SW 1271 (cell line): ENCODE data around the gene RCCD1.
A peak's percentile ranks its signal among the peaks of the same experiment; 100 is the strongest.

Source experiments
- DNase-seq, 2 experiments: peaks; one replicate each; lab custom pipeline; 2025; lab: John Stamatoyannopoulos, UW

Gene RCCD1

GRCh38 chr15:90942354-90943120 lies 12.1 kb upstream of the RCCD1 start:
- DNase-seq = no peak

DNA sequence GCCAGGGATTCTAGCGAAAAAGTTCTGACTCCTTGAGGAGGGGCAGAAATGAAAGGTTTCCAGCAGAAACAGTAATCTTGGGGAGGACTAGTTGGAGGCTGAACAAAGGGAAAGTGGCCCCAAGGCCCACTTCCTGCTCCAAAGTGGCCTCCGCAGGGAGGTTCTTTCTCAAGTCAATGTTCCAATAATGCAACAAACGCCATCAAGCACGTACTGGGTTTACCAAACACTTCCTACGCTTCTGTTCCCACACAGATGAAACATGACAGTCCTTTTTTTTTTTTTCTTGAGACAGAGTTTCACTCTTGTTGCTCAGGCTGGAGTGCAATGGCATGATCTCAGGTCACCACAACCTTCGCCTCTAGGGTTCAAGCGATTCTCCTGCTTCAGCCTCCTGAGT lies 9.6 kb upstream of the RCCD1 start:
- no peak for DNase-seq

GRCh38 chr15:90946538-90946937 lies 8.1 kb upstream of the RCCD1 start:
- no peak for DNase-seq

DNA sequence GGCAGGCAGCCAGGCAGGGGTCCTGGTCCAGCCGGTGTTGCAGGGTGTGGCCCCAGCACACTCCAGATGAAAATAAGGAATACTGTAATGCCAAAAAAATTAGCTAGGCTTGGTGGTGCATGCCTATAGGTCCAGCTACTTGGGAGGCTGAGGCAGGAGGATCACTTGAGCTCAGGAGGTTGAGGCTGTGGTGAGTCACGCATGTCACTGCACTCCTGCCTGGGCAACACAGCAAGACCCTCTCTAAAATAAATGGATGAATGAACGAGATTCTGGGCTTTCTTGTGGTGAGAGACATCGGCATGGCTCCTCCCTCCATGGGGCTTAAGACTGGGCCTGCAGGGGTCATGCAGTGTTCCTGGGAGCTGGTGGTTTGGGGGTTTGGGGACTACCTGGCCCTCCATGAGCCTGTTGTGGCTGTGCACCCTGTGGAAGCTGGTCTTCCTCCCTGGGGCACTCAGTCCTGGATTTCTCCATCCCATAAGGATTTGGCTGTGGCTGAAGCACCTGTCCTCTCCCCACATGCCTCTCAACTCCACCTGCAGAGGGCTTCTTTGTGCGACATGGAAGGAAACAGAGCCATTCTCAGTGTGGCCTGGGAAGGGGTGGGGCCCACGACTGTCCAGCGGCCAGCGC lies 7.6 kb upstream of the RCCD1 start:
- no peak for DNase-seq

GRCh38 chr15:90947577-90948357 lies 6.9 kb upstream of the RCCD1 start:
- DNase-seq = no peak

- DNase-seq = no peak
Measured at GRCh38 chr15:90948506-90948905, 6.2 kb upstream of the RCCD1 start.

DNA sequence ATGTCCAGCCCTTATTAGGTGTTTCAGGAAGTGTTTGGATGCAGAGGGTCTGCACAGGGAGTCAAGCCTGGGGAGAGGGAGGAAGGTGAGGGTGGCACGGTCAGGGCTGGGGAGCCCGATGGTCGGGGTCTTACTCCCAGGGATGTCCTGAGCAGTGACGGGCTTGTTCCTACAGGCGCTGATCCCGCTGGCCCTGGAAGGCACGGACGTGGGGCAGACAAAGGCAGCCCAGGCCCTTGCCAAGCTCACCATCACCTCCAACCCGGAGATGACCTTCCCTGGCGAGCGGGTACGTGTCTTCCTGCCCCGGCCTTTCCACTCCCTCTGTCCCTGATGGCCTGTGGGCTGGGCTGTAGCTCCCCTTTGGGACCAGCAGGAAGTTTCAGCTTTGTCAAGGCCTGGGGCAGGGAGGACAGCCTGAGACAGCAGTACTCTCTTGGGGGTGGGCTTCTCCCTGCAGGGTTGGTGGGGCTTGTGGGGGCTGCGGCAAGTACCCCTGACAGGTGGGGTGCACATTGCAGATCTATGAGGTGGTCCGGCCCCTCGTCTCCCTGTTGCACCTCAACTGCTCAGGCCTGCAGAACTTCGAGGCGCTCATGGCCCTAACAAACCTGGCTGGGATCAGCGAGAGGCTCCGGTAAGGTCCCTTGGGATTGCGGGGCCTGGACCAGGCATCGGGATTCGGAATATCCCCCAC lies 4.6 kb upstream of the RCCD1 start:
- DNase-seq = no peak

GRCh38 chr15:90950676-90951075 lies 4.0 kb upstream of the RCCD1 start:
- DNase-seq = no peak

GRCh38 chr15:90952901-90953677 lies 1.6 kb upstream of the RCCD1 start:
- no peak for DNase-seq

- DNase-seq = no peak
Measured at GRCh38 chr15:90953947-90954711, 555 bp upstream of the RCCD1 start.

- DNase-seq = no peak
Measured at GRCh38 chr15:90955624-90956273, 1.1 kb downstream of the RCCD1 start.

- DNase-seq = peak; percentile 10 to 69
Measured at GRCh38 chr15:90956274-90957030, 1.8 kb downstream of the RCCD1 start.

GRCh38 chr15:90957031-90957790 lies 2.5 kb downstream of the RCCD1 start:
- no peak for DNase-seq

DNA sequence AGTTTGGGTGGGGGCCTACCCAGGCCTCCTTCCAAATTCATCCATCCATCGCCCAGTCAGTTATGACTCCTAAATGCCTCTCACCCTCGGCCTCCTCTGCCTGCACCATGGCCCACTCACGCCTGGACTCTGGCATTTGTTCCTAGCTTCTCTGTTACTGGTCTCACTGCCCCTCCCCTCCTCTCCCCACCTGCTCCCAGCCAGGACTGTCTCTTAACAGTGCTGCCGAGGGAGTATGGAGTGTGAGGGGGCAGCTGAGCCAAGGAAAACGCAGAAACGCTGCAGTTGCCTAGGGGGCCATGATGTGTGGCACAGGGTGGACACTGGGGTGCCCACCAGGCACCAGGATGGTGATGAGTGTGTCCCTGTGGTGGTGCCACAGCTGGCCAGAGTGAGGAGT lies 3.1 kb downstream of the RCCD1 start:
- no peak for DNase-seq

DNA sequence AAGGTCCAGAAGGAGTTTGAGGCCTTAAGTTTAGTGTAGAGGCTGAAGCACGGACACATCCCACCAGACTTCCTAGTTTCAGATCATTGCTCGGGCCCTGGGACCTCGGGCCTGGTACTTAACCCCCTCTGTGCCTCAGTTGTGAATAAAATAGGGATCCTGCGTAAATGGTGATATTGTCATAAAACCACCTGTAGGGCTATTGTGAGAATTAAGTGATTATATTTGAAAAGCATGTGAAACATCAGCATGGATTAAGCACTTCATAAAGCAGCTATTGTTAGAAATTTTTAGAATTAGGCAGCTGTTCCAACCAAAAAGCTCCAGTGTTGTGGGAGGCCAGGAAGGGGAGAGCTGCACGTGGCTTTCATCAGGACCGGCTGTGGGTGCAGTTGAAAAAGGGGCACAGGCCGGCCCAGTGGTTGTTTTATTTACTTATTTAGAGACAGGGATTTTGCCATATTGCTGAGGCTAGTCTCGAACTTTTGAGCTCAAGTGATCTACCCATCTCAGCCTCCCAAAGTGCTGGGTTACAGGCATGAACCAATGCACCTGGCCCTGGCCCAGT lies 4.4 kb downstream of the RCCD1 start:
- no peak for DNase-seq

DNA sequence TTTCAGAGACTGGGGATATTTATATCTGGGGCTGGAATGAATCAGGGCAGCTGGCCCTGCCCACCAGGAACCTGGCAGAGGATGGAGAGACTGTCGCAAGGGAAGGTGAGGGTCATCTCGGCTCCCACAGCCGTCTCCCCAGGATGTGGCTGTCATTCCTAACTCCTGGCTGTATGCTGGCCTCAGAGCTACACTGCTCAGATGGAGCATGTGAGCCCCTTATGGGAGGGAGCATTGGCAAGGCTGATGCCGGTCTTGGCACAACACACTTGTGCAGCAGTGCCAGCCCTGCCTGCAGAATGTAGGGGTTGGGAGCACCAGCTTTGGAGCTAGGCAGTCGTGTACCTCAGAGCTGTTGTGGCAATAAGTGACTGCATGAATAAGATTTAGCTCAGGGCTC lies 5.2 kb downstream of the RCCD1 start:
- no peak for DNase-seq

DNA sequence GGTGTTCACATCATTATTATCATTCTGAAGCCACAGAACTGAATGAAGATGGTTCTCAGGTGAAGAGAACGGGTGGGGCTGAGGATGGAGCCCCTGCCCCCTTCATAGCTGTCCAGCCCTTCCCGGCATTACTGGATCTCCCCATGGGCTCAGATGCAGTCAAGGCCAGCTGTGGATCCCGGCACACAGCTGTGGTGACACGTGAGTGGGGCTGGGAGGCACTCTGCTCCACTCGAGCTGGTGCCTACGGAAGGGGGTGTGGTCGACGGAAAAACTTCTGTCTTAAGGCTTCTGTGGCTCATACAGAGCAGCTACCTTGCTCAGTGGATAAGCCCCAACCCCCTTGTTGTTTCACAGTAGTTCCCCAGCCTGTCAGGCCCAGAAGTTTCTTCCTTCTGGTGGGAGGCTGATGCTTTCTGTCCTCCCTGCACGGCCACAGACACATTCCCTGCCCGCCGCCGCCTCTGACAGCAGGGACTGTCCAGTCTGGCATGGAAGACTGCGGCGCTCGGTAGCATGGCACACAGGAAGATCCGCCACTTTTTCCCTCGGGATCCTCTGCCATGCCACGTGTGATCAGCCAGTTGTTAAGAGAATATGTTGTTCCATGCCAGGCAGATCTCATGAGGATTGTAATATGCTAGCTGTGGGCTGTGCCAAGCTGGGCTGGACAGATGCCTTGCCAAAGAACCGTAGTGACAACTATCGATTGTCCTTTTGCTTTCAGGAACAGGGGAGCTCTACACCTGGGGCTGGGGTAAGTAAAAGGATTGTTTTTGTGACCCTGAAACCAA lies 5.8 kb downstream of the RCCD1 start:
- DNase-seq = no peak

DNA sequence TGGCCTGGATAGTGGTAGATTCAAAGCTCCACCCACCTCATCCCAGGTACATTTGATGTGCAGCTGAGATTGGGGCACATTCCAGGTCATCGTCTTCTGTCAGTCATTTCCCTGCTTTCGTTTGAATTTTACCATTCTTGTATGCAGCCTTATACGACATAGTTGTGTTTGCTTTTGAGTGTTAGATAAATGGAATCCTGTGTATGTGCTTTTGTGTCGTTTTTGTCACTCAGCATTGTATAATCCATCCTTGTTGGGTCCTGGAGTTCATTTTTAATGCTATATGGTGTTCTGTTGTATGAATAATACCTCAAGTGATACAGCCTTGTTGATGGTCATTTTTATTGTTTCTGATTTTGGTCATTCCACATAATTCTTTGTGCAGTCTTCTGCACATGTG lies 7.3 kb downstream of the RCCD1 start:
- DNase-seq = no peak
